Measurements from ENCODE around the gene EFCC1. TPM values are rescaled to one million over a fixed set of nuclear protein-coding genes. Genes with fewer than 3 reads are reported as not detected.

The EFCC1 gene
- total and polyA plus RNA-seq, 2 of the 13 experiments (the other 11 are each of a cell fraction or from before 2014, with no cell fraction given) = not detected

- ATAC-seq = no peak
- BruUV-seq (replicated peaks) = no TSS peak
- CTCF ChIA-PET (ENCODE audit: low intra/inter-chr PET ratio, low total read pairs) = no interaction called here
These were observed 17.6 kb upstream of the EFCC1 start for GRCh38 chr3:128983293-128984069.

More at GRCh38 chr3:128983293-128984069, 17.6 kb upstream of the EFCC1 start:
- Histone ChIP-seq H3K36me3 (replicated peaks in 1 of 2; ENCODE audit: control insufficient read depth in 1 of 2, insufficient read depth in 2 of 2, low read length in 2 of 2) (no peaks in the 10 kb centered on the region), H4K20me1 (ENCODE audit: insufficient read depth, low read length) (no peaks in the 10 kb centered on the region), H3K9ac (ENCODE audit: insufficient read depth, low read depth, low read length) (no peak overlapping the region), H2AFZ (ENCODE audit: low read length) (no peak overlapping the region), H3K27me3 (ENCODE audit: control insufficient read depth in 1 of 2, insufficient read depth in 2 of 2, low read length in 2 of 2) (peaks cover 5 to 16% of the 10 kb centered on the region in 2 experiments; a peak in 3 of 5 replicates), H3K9me3 (ENCODE audit: low read length) (no peaks in the 10 kb centered on the region), H3K4me3 (replicated peaks in 1 of 3; ENCODE audit: insufficient read depth in 1 of 3, low read depth in 2 of 3, low read length in 3 of 3) (no peak overlapping the region), H3K4me2 (ENCODE audit: low read depth, low read length) (no peak overlapping the region), H3K4me1 (ENCODE audit: insufficient read depth, low read length) (no peaks in the 10 kb centered on the region), H3K79me2 (ENCODE audit: insufficient read depth, low read length) (no peaks in the 10 kb centered on the region), H3K27ac (ENCODE audit: extremely low read length, insufficient read depth, low read length) (no peak overlapping the region)
- intact Hi-C loops (cut with micrococcal nuclease; ENCODE audit: unreplicated experiment) (no loop called here), in situ Hi-C loops (cut with HindIII; ENCODE audit: extremely low pct_ligation_motif_present, low pct_unique_long_range_greater_than_20kb) (no loop called here)
- POLR2A ChIA-PET = no interaction called here
- no peak for FAIRE-seq
- no peak for DNase-seq (ENCODE audit: low spot score)
- WGBS (ENCODE audit: low lambda C conversion rate) = 20% methylated on average over 9 of the region's 9 CpGs
- TF ChIP-seq DPF2 (CRISPR knock-in tag; IDR thresholded peaks at IDR 0.05; ENCODE audit: borderline replicate concordance, low read depth) = no peak
- no peak for TF ChIP-seq ARNT (IDR thresholded peaks at IDR 0.05)
- TF ChIP-seq SOX5 (CRISPR knock-in tag; IDR thresholded peaks at IDR 0.05; ENCODE audit: borderline replicate concordance) = no peak
- TF ChIP-seq, protein P1, sequence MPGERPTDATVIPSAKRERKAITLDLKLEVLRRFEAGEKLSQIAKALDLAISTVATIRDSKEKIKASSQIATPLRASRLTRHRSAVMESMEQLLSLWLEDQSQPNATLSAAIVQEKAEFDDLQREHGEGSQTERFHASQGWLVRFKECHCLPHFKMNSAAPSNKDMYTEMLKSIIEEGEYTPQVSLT (CRISPR knock-in tag; IDR thresholded peaks at IDR 0.05; ENCODE audit: borderline replicate concordance, low read depth) = no peak
- TF ChIP-seq, protein P2, sequence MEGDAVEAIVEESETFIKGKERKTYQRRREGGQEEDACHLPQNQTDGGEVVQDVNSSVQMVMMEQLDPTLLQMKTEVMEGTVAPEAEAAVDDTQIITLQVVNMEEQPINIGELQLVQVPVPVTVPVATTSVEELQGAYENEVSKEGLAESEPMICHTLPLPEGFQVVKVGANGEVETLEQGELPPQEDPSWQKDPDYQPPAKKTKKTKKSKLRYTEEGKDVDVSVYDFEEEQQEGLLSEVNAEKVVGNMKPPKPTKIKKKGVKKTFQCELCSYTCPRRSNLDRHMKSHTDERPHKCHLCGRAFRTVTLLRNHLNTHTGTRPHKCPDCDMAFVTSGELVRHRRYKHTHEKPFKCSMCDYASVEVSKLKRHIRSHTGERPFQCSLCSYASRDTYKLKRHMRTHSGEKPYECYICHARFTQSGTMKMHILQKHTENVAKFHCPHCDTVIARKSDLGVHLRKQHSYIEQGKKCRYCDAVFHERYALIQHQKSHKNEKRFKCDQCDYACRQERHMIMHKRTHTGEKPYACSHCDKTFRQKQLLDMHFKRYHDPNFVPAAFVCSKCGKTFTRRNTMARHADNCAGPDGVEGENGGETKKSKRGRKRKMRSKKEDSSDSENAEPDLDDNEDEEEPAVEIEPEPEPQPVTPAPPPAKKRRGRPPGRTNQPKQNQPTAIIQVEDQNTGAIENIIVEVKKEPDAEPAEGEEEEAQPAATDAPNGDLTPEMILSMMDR (CRISPR knock-in tag; IDR thresholded peaks at IDR 0.05) = 0 out of 2 replicates have a peak, but pooled peaks have one; percentile 8

Measured in HepG2 (cell line).